Right atrium auricular region (tissue), 2 donors: ENCODE results near the gene PLCH2. TPM values are rescaled to one million over a fixed set of nuclear protein-coding genes. Genes with fewer than 3 reads are reported as not detected.

Experiments used
- DNase-seq: peaks from one replicate; pipeline ENCODE4 v3.0.0-alpha.2; 2019; ENCODE audit warnings: low spot score
- H3K27ac ChIP-seq, 2 donors: fragments of 200-600 bp; sonication (generic); 1 replicate in 1 of 2; 2 replicates in 1 of 2; pipeline ENCODE4 v1.5.1; 2016 to 2019
- H3K27me3 ChIP-seq, 2 donors: fragments of 200-600 bp; sonication (generic); one replicate each; pipeline versions ENCODE4 v1.5.1 to v1.6.0; 2017 to 2019
- H3K36me3 ChIP-seq: fragments of 200-600 bp; sonication (generic); one replicate; pipeline ENCODE4 v1.5.1; 2016
- H3K4me1 ChIP-seq, 2 donors: fragments of 200-600 bp; sonication (generic); one replicate each; pipeline versions ENCODE4 v1.5.1 to v1.6.0; 2017 to 2019
- H3K4me3 ChIP-seq, 2 donors: fragments of 200-600 bp; sonication (generic); 1 replicate in 1 of 2; 2 replicates in 1 of 2; pipeline ENCODE4 v1.5.1; 2017 to 2019; ENCODE audit warnings: mild to moderate bottlenecking in 1 of 2, moderate library complexity in 1 of 2
- H3K9me3 ChIP-seq, 2 donors: fragments of 200-600 bp; sonication (generic); one replicate each; pipeline ENCODE4 v1.5.1; 2019
- total RNA-seq, 2 donors: library from RNA; depleted of rRNA; stranded (reverse); fragments of >200 nt; gene quantifications; one replicate each; pipeline ENCODE4 v1.1.0, GENCODE V29; 2016
- TF ChIP-seq, protein P1 (sequence below), 2 donors: fragments of 200-600 bp; sonication (generic); IDR thresholded peaks; one replicate each; pipeline ENCODE4 v1.5.1; 2019; ENCODE audit warnings: antibody characterized with exemption in 2 of 2

Gene PLCH2
- total RNA-seq, 2 donors from 2014 or later, result 0.12 TPM; not detected in 1

DNA sequence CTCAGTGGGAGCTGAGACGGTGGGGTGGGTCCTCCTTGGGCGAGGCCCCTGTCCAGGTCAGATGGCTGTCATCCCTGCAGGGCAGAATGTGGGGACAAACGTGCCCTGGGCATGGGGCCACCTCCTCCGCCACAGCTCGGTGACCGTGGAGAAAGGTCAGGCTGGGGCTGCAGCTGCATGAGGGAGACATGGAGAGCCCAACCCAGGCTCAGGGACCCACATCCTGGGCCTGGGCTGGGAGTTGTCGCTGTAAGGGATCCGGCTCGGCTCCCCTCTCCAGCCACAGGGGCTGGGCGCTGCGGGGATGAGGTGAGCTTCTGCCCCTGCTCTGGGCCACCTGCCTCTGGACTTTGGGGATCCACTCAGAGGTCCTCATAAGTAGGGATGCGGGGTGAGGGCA is 518 bp upstream of the PLCH2 start:
- Histone ChIP-seq H3K27ac (no peak overlapping the region), H3K9me3 (no peaks in the 10 kb centered on the region), H3K4me1 (peaks cover 0 to 10% of the 10 kb centered on the region in 2 donors), H3K27me3 (no peaks in the 10 kb centered on the region), H3K36me3 (no peaks in the 10 kb centered on the region), H3K4me3 (no peak overlapping the region)
- TF ChIP-seq, protein P1, sequence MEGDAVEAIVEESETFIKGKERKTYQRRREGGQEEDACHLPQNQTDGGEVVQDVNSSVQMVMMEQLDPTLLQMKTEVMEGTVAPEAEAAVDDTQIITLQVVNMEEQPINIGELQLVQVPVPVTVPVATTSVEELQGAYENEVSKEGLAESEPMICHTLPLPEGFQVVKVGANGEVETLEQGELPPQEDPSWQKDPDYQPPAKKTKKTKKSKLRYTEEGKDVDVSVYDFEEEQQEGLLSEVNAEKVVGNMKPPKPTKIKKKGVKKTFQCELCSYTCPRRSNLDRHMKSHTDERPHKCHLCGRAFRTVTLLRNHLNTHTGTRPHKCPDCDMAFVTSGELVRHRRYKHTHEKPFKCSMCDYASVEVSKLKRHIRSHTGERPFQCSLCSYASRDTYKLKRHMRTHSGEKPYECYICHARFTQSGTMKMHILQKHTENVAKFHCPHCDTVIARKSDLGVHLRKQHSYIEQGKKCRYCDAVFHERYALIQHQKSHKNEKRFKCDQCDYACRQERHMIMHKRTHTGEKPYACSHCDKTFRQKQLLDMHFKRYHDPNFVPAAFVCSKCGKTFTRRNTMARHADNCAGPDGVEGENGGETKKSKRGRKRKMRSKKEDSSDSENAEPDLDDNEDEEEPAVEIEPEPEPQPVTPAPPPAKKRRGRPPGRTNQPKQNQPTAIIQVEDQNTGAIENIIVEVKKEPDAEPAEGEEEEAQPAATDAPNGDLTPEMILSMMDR (IDR thresholded peaks at IDR 0.05), result no peak
- DNase-seq, result no peak

DNA sequence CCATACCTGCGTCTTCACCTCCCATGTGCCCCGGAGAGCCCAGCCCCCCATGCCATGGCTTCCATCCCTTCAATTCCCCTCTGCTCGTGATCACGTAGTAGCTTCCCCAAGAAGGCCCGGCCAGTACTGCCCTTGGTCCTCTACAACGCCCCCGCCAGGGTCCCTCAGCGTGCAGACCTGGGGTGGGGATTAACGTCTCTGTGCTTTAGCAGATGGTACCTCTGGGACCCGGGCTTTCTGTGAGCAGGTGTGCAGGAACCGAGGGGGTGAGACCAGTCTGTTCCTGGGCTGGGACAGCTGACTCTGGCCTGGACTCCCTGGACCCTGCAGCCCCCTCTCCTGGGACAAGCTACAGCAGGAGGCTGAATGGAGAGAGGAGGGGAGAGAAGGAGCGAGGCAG is 1.2 kb downstream of the PLCH2 start:
- Histone ChIP-seq H3K36me3 (no peaks in the 10 kb centered on the region), H3K27ac (no peak overlapping the region), H3K27me3 (no peaks in the 10 kb centered on the region), H3K4me3 (no peak overlapping the region), H3K9me3 (no peaks in the 10 kb centered on the region), H3K4me1 (peaks cover 0 to 10% of the 10 kb centered on the region in 2 donors)
- DNase-seq, result no peak
- TF ChIP-seq, protein P1 (IDR thresholded peaks at IDR 0.05), result no peak

DNA sequence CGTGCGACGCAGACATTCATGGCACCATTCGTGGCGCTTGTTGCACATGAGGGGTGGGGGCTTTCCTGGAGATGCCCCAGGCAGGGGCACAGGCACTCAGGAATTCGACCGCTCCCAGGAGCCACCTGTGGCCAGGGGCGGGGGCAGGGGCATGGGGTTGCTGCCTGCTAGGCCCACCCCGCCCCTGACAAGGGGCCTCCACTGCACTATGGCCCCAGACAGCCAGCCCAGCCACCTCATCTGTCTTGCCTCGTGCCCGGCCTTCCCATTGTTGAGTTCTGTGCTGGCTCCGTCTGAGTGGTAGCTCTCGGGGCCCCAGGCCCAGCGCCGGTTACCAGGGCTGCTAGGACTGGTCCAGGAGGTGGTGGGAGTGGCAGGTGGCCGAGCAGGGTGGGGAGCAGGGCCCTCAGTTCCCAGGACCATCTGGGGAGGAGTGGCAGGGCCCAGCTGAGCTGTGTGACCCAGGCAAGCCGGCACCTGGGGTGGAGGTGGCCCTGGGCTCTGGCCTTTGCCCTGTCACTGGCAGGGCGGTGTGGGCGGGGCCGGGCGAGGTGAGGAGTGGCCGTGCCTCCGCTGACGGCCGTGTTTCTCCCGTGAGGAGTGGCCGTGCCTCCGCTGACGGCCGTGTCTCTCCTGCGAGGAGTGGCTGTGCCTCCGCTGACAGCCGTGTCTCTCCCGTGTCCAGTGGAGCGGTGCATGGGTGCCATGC is 1.9 kb downstream of the PLCH2 start:
- Histone ChIP-seq H3K4me3 (no peak overlapping the region), H3K27ac (no peak overlapping the region), H3K4me1 (peaks cover 0 to 10% of the 10 kb centered on the region in 2 donors), H3K36me3 (no peaks in the 10 kb centered on the region), H3K9me3 (no peaks in the 10 kb centered on the region), H3K27me3 (no peaks in the 10 kb centered on the region)
- DNase-seq, result no peak
- TF ChIP-seq, protein P1 (IDR thresholded peaks at IDR 0.05), result no peak

DNA sequence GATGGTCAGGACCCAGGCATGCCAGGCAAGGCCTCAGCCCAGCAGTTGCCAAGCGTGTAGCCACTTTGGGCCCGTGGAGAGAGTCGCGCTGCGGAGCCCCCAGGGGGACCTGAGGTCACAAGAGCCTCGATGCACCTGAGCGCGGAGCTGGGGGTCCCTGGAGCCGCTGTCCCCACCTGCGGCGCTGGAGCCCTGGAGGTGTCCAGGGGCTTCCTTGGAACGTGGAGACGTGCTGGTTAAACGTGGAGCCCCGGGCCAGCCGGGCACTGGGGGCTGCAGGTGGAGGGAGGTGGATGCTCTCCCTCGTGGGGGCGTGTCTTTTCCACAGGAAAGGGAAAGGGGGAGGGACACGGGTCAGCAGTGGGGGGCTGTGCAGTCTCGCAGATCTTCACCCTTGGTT is 3.1 kb downstream of the PLCH2 start:
- H3K27me3 ChIP-seq, result no peaks in the 10 kb centered on the region
- H3K9me3 ChIP-seq, result no peaks in the 10 kb centered on the region
- DNase-seq, result no peak
- H3K27ac ChIP-seq, result no peak overlapping the region
- peaks cover 0 to 10% of the 10 kb centered on the region in 2 donors for H3K4me1 ChIP-seq
- no peaks in the 10 kb centered on the region for H3K36me3 ChIP-seq
- TF ChIP-seq, protein P1 (IDR thresholded peaks at IDR 0.05), result no peak
- H3K4me3 ChIP-seq, result no peak overlapping the region

DNA sequence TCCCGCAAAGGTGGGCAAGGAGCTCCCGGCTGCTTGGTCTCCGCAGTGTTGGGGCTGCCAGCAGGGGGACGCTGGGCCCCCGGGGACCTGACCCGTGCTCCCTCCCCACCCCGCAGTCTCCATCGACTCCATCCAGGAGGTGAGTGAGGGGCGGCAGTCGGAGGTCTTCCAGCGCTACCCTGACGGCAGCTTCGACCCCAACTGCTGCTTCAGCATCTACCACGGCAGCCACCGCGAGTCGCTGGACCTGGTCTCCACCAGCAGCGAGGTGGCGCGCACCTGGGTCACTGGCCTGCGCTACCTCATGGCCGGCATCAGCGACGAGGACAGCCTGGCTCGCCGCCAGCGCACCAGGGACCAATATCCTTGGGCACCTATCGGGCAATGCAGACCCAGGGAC is 3.5 kb downstream of the PLCH2 start:
- TF ChIP-seq, protein P1 (IDR thresholded peaks at IDR 0.05), result no peak
- Histone ChIP-seq H3K4me1 (peaks cover 0 to 7% of the 10 kb centered on the region in 2 donors), H3K27ac (no peak overlapping the region), H3K9me3 (no peaks in the 10 kb centered on the region), H3K4me3 (no peak overlapping the region), H3K36me3 (no peaks in the 10 kb centered on the region), H3K27me3 (no peaks in the 10 kb centered on the region)
- no peak for DNase-seq
